HT-29 (cell line): Measurements from ENCODE around the gene GBX1. TPM values are rescaled to one million over a fixed set of nuclear protein-coding genes. Genes with fewer than 3 reads are reported as not detected.

Experiments used
- DNase-seq: peaks from one replicate; pipeline ENCODE4 v3.0.0-alpha.2; 2015; ENCODE audit warnings: low spot score
- total RNA-seq: library from RNA; depleted of rRNA; stranded (reverse); fragments of >200 nt; shearing (Covaris generic); gene quantifications from 2 replicates; pipeline ENCODE4 v1.2.3, GENCODE V29; 2014

The GBX1 gene
- total RNA-seq, 1 experiment from 2014 or later, result not detected

DNA sequence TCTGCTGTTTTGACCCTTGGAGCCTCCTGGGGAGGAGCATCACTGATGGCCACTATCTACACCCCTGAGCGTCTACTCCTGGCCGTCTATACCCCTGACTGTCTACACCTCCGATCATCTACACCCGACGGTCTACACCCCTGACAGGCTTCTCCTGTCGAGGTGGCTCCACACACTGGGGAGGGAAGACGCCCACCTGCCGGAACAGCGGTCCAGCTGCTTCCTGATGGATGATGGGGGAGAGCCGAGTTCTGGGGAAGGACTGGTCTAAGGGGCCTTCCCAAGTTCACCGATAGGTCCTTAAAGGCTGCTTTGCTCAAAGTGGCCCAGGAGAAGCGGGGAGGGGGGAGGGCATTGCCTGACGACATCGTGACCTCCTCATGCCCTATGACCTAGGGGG is 39.4 kb downstream of the GBX1 start:
- DNase-seq, result no peak

GRCh38 chr7:151126491-151127137 is 40.9 kb downstream of the GBX1 start:
- DNase-seq, result peak; percentile 51

DNA sequence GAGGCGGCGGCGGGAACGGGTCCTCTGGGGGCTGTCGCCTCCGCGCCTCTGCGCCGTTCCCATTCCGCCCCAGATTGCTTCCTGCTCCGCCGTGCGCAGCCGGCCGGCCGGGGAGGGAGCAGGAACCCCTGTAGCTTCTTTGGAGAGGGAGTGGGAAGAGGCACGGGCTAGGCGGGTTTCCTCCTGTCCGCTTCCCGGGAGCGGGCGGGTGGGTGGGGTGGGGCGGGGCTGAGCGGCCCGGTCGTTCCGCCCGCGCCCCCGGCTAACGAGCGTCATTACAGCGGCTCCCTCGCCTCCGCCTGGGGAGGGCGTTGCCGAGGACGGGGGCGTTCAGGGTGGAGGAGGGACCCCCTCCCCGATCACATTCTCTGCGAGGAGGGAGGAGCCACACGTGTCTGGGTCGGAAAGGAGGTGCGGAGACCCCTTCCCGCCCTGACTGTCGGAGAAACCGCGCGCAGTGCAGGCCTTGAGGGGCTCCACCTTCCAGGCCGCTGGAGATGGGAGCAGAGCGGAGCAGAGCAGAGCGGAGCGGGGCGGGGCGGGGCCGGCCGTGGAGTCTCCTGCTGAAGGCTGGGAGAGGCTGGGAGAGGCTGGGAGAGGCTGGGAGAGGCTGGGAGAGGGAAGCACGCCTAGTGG is 41.5 kb downstream of the GBX1 start:
- DNase-seq, result peak; percentile 36

DNA sequence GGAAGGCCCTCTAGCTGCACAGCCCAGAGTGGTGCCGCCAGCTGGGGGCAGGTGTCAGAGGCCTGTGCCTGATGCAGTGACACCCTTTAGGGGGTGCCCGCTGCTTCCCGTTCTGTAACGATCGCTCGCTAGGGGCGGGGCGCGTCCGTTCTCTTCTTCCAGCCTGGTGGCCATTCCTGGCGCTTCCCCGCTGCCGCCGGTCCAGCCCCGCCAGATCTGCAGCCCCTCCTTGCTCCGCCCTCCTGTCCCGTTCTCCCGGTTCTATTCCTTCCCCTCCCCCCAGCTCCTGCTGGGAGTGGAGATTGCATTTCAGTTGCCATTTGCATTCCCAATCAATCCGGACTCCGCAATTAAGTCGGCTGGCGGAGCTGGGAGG is 42.0 kb downstream of the GBX1 start:
- peak; percentile 81 for DNase-seq

- DNase-seq, result no peak
Observed at GRCh38 chr7:151124899-151125399, 42.5 kb downstream of the GBX1 start.

DNA sequence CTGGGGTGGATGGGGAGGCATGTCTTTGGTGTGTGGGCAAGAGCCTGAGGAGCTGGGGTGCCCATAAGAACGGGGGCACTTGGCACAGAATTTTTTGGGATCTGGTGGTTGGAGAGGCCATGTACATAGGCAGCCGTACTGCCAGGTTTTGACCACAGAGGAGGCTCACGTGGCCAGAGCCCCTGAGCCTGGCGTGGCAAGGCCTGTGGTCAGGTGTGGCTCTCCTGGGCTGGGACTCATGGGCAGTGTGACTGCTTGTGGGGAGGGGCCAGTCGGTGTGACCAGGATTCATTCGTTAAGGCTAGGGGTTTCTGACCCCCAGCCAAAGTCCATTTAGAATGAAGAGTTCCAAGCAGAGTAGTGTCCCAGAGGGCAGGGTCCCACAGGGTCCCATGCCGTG is 43.0 kb downstream of the GBX1 start:
- no peak for DNase-seq

DNA sequence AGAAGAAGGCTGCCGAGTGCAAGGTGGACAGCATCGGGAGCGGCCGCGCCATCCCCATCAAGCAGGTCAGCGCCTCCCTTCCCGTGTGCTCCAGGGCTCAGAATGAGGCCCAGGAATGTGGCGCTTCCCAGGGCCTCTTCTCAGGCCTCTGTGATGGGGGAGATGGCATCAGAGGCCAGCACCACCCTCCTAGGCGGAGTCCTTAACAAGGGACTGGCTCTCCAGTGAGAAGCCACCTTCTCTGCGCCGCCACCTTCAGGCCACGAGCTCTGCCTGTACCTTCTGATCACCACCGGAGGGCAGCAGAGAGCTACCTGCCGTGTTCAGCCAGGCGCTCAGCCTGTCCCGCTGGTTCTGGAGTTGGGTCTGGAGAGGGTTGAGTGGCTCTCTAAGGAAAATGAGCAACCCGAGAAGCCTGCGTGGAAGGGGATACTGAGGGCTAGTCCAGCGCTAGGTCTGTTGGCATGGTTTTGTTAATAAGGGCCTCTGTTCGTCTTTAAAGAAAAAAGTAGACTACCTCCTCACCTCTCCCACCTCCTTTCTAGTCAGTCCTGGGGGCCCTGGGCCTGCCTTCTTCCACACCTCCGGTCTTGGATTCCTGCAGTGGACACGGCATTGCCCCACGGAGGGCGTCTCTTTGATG is 43.6 kb downstream of the GBX1 start:
- DNase-seq, result peak; percentile 99

GRCh38 chr7:151123158-151123821 is 44.2 kb downstream of the GBX1 start:
- DNase-seq, result no peak

DNA sequence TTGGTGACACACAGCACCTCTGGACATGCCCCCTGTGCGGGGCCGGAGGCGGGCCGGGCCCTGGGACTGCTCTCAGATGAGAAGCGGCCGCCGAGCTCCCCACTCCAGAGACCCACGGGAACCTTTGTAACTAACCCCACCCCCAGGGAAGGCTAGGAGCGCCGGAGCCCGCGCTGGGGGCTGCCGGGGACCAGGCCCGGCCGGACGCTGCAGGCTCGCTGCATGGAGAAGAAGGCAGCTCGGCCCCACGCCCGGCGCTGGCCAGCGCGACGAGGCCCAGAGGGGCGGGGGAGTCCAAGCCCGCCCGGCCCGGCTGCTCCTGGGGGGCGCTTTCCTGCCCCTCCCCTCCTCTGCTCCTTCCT is 44.7 kb downstream of the GBX1 start:
- DNase-seq, result no peak

DNA sequence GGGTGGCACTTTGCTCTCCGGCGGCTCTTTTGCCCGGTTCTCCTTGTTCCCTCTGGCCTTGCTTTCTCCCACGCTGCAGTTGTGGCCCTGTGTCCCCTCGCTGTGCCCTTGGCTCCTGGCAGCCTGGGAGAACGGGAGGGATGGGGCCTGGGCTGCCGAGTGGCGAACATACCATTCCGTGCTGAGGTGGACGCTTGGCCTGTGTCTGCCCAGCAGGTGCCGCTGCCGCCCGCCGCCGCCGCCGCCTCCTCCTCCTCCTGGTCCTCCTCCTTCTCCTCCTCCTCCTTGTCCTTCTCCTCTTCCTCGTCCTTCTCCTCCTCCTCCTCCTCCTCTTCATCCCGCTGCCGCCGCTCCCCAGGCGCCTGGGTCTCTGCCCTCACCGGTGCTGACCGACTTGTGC is 45.2 kb downstream of the GBX1 start:
- no peak for DNase-seq

DNA sequence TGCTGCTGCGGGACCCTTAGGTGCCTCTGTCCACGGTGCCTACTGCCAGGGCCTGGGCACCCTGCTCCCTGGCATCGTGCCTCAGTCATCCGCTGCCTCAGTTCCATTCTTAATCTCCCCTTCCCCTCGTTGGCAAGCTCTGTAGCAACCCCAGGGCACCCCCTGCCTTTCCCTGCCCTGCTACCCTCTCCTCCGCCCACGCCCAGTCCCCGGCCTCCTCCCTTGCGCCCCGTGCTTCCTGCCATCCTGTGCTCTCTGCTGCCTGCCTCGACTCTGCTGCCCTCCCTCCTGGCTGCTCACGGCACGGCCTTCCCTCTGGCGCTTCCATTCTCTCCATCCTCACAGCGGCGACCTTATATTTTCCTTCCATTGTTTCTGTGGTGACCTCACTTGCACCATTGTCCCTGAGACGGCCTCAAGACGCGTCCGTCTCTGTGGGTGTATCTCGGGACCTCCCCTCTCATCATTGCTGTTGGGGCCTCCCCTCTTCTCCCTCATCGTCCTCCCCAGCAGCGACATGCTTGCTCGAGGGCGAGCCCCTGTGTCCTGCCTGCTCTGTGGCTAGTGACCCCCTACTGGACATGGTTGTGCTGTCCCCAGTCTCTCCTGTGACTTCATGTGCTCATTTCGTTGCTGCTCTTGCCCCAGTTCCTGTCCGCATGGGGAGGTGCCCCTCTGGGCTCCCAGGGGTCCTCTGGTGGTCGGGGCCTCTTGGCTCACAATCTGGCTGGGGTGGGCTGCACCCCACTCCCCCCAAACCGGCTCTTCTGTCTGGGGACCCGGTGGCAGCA is 45.9 kb downstream of the GBX1 start:
- DNase-seq, result no peak

GRCh38 chr7:151120896-151121295 is 46.6 kb downstream of the GBX1 start:
- DNase-seq, result no peak

DNA sequence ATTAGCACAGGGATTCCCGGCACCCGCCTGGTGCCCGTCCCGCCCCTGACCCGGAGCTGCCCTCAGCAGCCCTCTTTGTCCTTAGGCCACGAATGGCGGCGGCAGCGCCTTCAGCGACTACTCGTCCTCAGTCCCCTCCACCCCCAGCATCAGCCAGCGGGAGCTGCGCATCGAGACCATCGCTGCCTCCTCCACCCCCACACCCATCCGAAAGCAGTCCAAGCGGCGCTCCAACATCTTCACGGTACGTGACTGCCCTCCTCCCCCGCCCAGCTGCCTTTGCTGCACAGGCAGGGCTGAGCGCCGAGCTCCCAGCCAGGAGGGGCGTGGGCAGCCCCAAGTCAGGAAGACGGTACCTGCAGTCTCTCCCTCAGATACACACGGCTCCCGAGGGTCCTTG is 47.6 kb downstream of the GBX1 start:
- DNase-seq, result no peak

GRCh38 chr7:151119055-151119415 is 48.5 kb downstream of the GBX1 start:
- DNase-seq, result no peak

GRCh38 chr7:151118108-151119054 is 49.1 kb downstream of the GBX1 start:
- no peak for DNase-seq

DNA sequence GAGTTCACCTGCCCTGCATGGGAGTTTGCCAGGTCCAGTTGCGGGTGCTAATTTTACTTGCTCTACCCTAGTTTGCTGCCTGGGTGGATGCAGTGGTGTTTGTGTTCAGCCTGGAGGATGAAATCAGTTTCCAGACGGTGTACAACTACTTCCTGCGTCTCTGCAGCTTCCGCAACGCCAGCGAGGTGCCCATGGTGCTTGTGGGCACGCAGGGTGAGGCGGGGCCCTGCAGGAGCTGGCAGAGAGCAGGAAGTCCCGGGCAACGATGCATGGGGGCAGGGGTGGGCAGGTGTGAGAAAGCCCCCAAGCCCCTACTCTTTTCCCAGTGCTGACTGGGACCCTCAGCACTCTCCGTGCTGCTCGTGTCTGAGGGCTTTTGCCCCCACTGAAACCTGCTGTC is 49.9 kb downstream of the GBX1 start:
- no peak for DNase-seq

DNA sequence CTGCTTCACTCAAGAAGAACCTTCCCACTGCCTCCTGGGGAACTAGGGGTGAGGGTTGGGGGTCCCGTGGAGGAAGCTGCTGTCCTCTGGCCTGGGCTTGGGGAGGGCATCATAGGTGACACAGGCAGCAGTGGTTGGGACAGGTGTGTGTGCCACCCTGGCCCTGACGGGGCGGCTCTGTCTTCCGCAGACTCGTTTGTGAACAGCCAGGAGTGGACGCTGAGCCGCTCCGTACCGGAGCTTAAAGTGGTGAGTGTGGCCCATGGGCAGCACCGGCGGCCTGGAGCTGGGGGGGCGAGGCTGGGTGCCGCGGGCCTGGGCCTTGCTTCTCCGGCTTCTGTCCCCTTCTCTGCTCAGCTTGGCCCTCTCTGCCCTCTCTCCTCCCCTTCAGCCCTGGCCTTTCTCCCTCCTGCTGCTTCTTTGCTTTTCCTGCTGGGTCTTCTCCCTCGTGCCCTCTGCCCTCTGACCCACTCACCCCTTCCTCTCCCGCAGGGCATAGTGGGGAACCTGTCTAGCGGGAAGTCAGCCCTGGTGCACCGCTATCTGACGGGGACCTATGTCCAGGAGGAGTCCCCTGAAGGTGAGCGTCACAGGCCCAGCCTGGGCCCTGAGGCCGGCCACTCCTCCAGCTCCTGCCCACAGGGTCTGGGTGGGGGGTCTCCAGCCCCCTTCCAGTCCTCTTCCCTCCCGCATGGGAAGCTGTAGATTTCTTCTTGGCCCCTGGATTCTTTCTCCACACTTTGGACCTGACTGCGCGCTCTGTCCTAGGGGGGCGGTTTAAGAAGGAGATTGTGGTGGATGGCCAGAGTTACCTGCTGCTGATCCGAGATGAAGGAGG is 50.7 kb downstream of the GBX1 start:
- no peak for DNase-seq

GRCh38 chr7:151115836-151116418 is 51.6 kb downstream of the GBX1 start:
- peak; percentile 99 for DNase-seq

DNA sequence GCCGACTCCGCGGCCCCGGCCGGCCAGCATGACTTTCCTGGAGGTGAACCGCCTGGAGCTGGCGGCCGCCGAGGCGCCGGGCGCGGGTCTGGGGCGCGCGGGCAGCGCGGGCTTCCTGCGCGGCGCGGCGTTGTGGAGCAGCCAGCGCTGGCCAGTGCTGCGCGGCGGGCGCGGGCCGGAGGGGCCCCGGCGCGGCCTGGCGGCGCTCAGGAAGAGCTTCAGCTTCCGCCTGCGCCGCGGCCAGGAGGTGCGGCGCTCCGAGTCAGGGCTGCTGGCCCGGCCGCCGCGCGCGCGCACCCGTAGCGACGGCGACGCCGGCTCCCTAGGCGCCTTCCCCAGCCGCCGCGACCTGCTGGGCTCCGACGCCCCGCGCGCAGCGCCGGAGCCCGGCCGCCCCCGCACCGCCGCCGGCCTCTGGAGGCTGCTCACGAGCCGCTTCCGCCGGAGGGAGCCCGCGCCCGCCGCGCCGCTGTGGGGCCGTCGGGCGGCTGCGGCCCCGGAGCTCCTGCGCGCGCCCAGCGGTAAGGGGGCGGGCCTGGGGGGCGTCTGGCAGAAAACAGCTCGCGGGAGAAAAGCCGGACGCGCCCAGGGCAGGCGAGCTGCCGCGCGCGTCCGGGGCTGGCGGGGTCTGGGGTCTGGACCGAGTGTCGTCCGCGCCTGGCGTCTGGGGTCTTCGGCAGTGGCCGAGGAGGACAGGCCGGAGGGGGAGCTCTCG is 52.2 kb downstream of the GBX1 start:
- DNase-seq, result peak; percentile 54
